B cell (primary cell): ENCODE measurements around the gene CROCC. TPM values are rescaled to one million over a fixed set of nuclear protein-coding genes. Genes with fewer than 3 reads are reported as not detected.

Source experiments
- ATAC-seq: fragments of 200-7000 bp; cut with Tn5 transposase; one replicate; pipeline ENCODE4 v1.10.0; 2021; ENCODE audit warnings: low read depth, mild to moderate bottlenecking, moderate number of reproducible peaks, moderate library complexity
- CTCF ChIA-PET: fragments of 350-600 bp; sonication (Branson Sonifier 250); formaldehyde crosslinking; loops from one replicate; lab custom pipeline; 2021; ENCODE audit warnings: antibody characterized with exemption, inconsistent platforms; lab: Charles Lee
- POLR2A ChIA-PET: fragments of 350-600 bp; sonication (Branson Sonifier 250); formaldehyde crosslinking; loops from one replicate; lab custom pipeline; 2021; ENCODE audit warnings: antibody characterized with exemption; lab: Charles Lee
- DNase-seq: peaks from one replicate; pipeline ENCODE4 v3.0.0; 2013
- H2AFZ ChIP-seq: 2 replicates; pipeline ENCODE4 v1.6.1; 2012; ENCODE audit warnings: mild to moderate bottlenecking, low read depth, low read length; ENCODE audit not compliant: insufficient read depth, poor library complexity, severe bottlenecking
- H3K27ac ChIP-seq, 2 donors: 1 replicate in 1 of 2; 2 replicates in 1 of 2; pipeline ENCODE4 v1.5.1; 2012 to 2013; ENCODE audit warnings: low read length in 2 of 2, mild to moderate bottlenecking in 2 of 2, moderate library complexity in 1 of 2
- H3K27me3 ChIP-seq, 4 experiments: fragments of 200-600 bp in 1 of 4; sonication (generic) in 1 of 4; replicated peaks in 1 of 4; 1 replicate in 2 of 4; 2 replicates in 2 of 4; pipeline versions ENCODE4 v1.6.1 to v1.7.0; 2013 to 2016; ENCODE audit warnings: low read length in 3 of 4, mild to moderate bottlenecking in 2 of 4, mixed read lengths in 1 of 4, moderate library complexity in 1 of 4; ENCODE audit not compliant: insufficient read depth in 4 of 4, control insufficient read depth in 3 of 4; ENCODE audit errors: control extremely low read depth in 1 of 4
- H3K36me3 ChIP-seq, 2 experiments: replicated peaks in 1 of 2; 1 replicate in 1 of 2; 2 replicates in 1 of 2; pipeline versions ENCODE4 v1.6.1 to v1.7.1; 2013; ENCODE audit warnings: low read length in 1 of 2; ENCODE audit not compliant: insufficient read depth in 2 of 2, control insufficient read depth in 1 of 2; ENCODE audit errors: control extremely low read depth in 1 of 2, extremely low read depth in 1 of 2
- H3K4me1 ChIP-seq, 2 donors: fragments of 200-600 bp in 1 of 2; sonication (generic) in 1 of 2; 1 replicate in 1 of 2; 2 replicates in 1 of 2; pipeline versions ENCODE4 v1.5.1 to v1.6.1; 2013 to 2017; ENCODE audit warnings: low read length in 2 of 2; ENCODE audit not compliant: control insufficient read depth in 2 of 2, insufficient read depth in 2 of 2
- H3K4me2 ChIP-seq: replicated peaks from 2 replicates; pipeline ENCODE3; 2012; ENCODE audit warnings: mild to moderate bottlenecking, low read depth, low read length; ENCODE audit not compliant: poor library complexity, severe bottlenecking
- H3K4me3 ChIP-seq, 5 experiments: fragments of 200-600 bp in 1 of 5; sonication (generic) in 1 of 5; 1 replicate in 3 of 5; 2 replicates in 2 of 5; pipeline versions ENCODE4 v1.5.1 to v1.7.0; 2011 to 2016; ENCODE audit warnings: low read length in 4 of 5, mild to moderate bottlenecking in 4 of 5, low read depth in 2 of 5, control low read depth in 1 of 5, moderate library complexity in 1 of 5; ENCODE audit not compliant: insufficient read depth in 1 of 5; ENCODE audit errors: control extremely low read depth in 1 of 5, extremely low read depth in 1 of 5
- H3K79me2 ChIP-seq: fragments of 200-600 bp; sonication (generic); one replicate; pipeline ENCODE4 v1.6.0; 2016; ENCODE audit warnings: low read length; ENCODE audit not compliant: control insufficient read depth, insufficient read depth
- H3K9ac ChIP-seq: fragments of 200-600 bp; sonication (generic); 2 replicates; pipeline ENCODE4 v1.6.1; 2017; ENCODE audit warnings: mild to moderate bottlenecking, low read length, moderate library complexity
- H3K9me3 ChIP-seq, 3 donors: one replicate each; pipeline versions ENCODE4 v1.6.1 to v1.7.1; 2013; ENCODE audit warnings: low read length in 2 of 3; ENCODE audit not compliant: control insufficient read depth in 2 of 3, insufficient read depth in 1 of 3; ENCODE audit errors: control extremely low read depth in 1 of 3
- H4K20me1 ChIP-seq: 2 replicates; pipeline ENCODE4 v1.6.0; 2012; ENCODE audit warnings: mild to moderate bottlenecking, low read length; ENCODE audit not compliant: insufficient read depth, control insufficient read depth, poor library complexity, severe bottlenecking
- H3K27ac Mint-ChIP-seq: one replicate; pipeline ENCODE4 v1.8.0; 2021; ENCODE audit warnings: mixed read lengths
- H3K27me3 Mint-ChIP-seq: one replicate; pipeline ENCODE4 v1.8.0; 2021; ENCODE audit warnings: mixed read lengths
- H3K4me1 Mint-ChIP-seq: one replicate; pipeline ENCODE4 v1.8.0; 2021; ENCODE audit warnings: mixed read lengths
- H3K4me3 Mint-ChIP-seq: one replicate; pipeline ENCODE4 v1.8.0; 2021; ENCODE audit warnings: mixed read lengths
- H3K9me3 Mint-ChIP-seq: one replicate; pipeline ENCODE4 v1.8.0; 2022; ENCODE audit warnings: mixed read lengths; ENCODE audit not compliant: insufficient read depth
- EZH2 ChIP-seq: IDR thresholded peaks from 2 replicates; pipeline ENCODE4 v1.6.1; 2012; ENCODE audit warnings: borderline replicate concordance, low read depth, mild to moderate bottlenecking, moderate library complexity, low read length; ENCODE audit not compliant: insufficient read depth, poor library complexity, severe bottlenecking
- WGBS: methylation state at CpG from one replicate; pipeline ENCODE4 v1.1.5; 2013; ENCODE audit warnings: missing lambda C conversion rate; ENCODE audit not compliant: insufficient coverage; 5-methylcytosine and 5-hydroxymethylcytosine counted together
- intact Hi-C: fragments of 100-400 bp; cut with micrococcal nuclease; formaldehyde crosslinking; loops from one replicate; pipeline ENCODE4 v1.10.0; 2022
- polyA plus RNA-seq: library from polyadenylated mRNA; depleted of rRNA; stranded (reverse); fragments of >200 nt; gene quantifications from 2 replicates; pipeline ENCODE4 v1.2.3, GENCODE V29; 2012
- total RNA-seq, 2 donors: library from RNA; stranded (reverse); fragments of 120-200 nt in 1 of 2; gene quantifications; 1 replicate in 1 of 2; 2 replicates in 1 of 2; pipeline versions ENCODE4 v1.2.3 to v1.2.4, GENCODE V29; 2013 to 2022
- TF ChIP-seq, protein P1 (sequence below): fragments of 200-600 bp; IDR thresholded peaks from one replicate; pipeline ENCODE4 v1.8.0; 2022; ENCODE audit warnings: antibody characterized with exemption, mild to moderate bottlenecking

CROCC gene
- total and polyA plus RNA-seq, 2 donors (not counting 1 experiment from before 2014, with no cell fraction given), result 66.2 to 120 TPM

DNA sequence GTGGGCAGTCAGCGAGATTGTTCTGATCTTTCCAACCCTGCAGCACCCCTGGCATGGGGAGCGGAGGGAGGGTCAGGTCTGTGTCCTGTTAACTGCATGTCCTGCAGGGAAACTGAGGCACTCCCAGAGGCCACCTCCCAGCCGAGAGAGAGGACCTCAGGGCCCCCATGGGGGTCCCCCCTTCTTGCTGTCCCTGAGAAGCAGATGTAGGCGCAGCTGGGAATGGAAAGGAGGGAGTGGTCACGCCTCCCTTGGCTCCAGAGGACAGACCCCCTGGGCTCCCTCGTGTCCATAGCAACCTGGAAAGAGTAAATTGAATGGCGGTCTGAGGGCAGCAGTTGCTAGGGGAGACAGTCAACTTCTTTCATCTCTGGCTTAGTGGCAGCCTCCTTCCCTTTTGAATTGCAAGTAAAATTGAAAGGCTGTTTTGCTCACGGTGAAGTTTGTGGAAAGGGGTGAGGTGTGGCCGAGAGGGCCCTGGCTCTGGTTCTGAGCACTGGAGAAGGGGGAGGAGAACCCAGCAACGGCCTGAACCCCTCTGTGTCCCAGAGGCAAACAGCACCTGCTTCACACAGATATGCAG lies 4.9 kb downstream of the CROCC start:
- Histone ChIP-seq H3K79me2 (peaks cover 46% of the 10 kb centered on the region), H3K36me3 (no peaks in the 10 kb centered on the region), H3K4me2 (no peak overlapping the region), H2AFZ (no peak overlapping the region), H4K20me1 (peaks cover 23% of the 10 kb centered on the region), H3K9ac (no peak overlapping the region), H3K9me3 (peaks cover 0 to 4% (median 0%) of the 10 kb centered on the region in 3 donors), H3K4me1 (peaks cover 6 to 7% of the 10 kb centered on the region in 2 donors), H3K4me3 (no peak overlapping the region), H3K27me3 (no peaks in the 10 kb centered on the region), H3K27ac (no peak overlapping the region)
- WGBS, result 90% methylated on average over 10 of the region's 10 CpGs
- intact Hi-C loops, result no loop called here
- ChIA-PET POLR2A (no interaction called here), CTCF (no interaction called here)
- no peaks in the 10 kb centered on the region for H3K27me3 Mint-ChIP-seq
- H3K4me1 Mint-ChIP-seq, result peaks cover 12% of the 10 kb centered on the region
- no peak overlapping the region for H3K27ac Mint-ChIP-seq
- no peak for DNase-seq
- TF ChIP-seq, protein P1, sequence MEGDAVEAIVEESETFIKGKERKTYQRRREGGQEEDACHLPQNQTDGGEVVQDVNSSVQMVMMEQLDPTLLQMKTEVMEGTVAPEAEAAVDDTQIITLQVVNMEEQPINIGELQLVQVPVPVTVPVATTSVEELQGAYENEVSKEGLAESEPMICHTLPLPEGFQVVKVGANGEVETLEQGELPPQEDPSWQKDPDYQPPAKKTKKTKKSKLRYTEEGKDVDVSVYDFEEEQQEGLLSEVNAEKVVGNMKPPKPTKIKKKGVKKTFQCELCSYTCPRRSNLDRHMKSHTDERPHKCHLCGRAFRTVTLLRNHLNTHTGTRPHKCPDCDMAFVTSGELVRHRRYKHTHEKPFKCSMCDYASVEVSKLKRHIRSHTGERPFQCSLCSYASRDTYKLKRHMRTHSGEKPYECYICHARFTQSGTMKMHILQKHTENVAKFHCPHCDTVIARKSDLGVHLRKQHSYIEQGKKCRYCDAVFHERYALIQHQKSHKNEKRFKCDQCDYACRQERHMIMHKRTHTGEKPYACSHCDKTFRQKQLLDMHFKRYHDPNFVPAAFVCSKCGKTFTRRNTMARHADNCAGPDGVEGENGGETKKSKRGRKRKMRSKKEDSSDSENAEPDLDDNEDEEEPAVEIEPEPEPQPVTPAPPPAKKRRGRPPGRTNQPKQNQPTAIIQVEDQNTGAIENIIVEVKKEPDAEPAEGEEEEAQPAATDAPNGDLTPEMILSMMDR, result no peak
- no peak for TF ChIP-seq EZH2
- H3K9me3 Mint-ChIP-seq, result no peaks in the 10 kb centered on the region
- no peak for ATAC-seq
- H3K4me3 Mint-ChIP-seq, result no peak overlapping the region

DNA sequence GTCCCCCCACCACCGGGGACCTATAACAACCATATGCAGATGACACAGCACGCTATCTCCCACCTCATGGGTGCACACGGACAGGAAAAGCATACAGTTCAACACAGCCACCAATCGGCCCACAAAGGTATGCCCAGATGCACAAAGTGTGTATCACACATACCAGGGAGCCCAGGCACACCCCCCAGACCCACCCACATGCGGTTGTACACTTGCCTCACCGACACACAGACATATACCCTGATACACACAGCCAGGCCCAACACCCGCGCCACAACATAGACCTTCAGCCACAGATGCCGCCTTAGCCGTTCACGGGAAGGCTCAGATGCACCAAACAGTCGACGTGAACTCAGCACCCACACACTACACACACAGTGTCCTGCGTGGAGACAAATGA lies 5.5 kb downstream of the CROCC start:
- Mint-ChIP-seq H3K27me3 (no peaks in the 10 kb centered on the region), H3K4me1 (peaks cover 5% of the 10 kb centered on the region), H3K9me3 (no peaks in the 10 kb centered on the region), H3K4me3 (no peak overlapping the region), H3K27ac (no peak overlapping the region)
- intact Hi-C loops, result no loop called here
- ATAC-seq, result no peak
- Histone ChIP-seq H3K9me3 (peaks cover 0 to 4% (median 0%) of the 10 kb centered on the region in 3 donors), H3K79me2 (peaks cover 40% of the 10 kb centered on the region), H3K4me2 (no peak overlapping the region), H4K20me1 (peaks cover 16% of the 10 kb centered on the region), H3K4me3 (no peak overlapping the region), H2AFZ (no peak overlapping the region), H3K27me3 (no peaks in the 10 kb centered on the region), H3K27ac (no peak overlapping the region), H3K4me1 (no peaks in the 10 kb centered on the region), H3K36me3 (no peaks in the 10 kb centered on the region), H3K9ac (no peak overlapping the region)
- no peak for DNase-seq
- WGBS, result 92% methylated on average over 14 of the region's 14 CpGs
- ChIA-PET POLR2A (no interaction called here), CTCF (no interaction called here)
- no peak for TF ChIP-seq EZH2
- TF ChIP-seq, protein P1, result no peak
